Common myeloid progenitor, CD34-positive (primary cell): ENCODE measurements around the gene ZNF283.

Source experiments
- CTCF ChIA-PET: fragments of 350-600 bp; sonication (Branson Sonifier 250); formaldehyde crosslinking; loops from one replicate; lab custom pipeline; 2021; ENCODE audit warnings: antibody characterized with exemption; lab: Charles Lee
- POLR2A ChIA-PET: fragments of 350-600 bp; sonication (Branson Sonifier 250); formaldehyde crosslinking; loops from one replicate; lab custom pipeline; 2021; ENCODE audit warnings: antibody characterized with exemption; lab: Charles Lee
- DNase-seq, 3 donors: peaks; one replicate each; pipeline versions ENCODE4 v3.0.0 to v3.0.0-alpha.2; 2013
- H3K27ac ChIP-seq, 2 experiments: 1 replicate in 1 of 2; 2 replicates in 1 of 2; pipeline ENCODE4 v1.7.0; 2013; ENCODE audit warnings: inconsistent platforms in 2 of 2, low read length in 2 of 2, mild to moderate bottlenecking in 2 of 2, low read depth in 1 of 2, moderate library complexity in 1 of 2; ENCODE audit not compliant: severe bottlenecking in 2 of 2, insufficient read depth in 1 of 2, poor library complexity in 1 of 2
- H3K27me3 ChIP-seq, 5 experiments: replicated peaks in 2 of 5; 1 replicate in 3 of 5; 2 replicates in 2 of 5; pipeline versions ENCODE4 v1.6.1 to v1.7.0; 2013; ENCODE audit warnings: low read length in 4 of 5, mild to moderate bottlenecking in 2 of 5, moderate library complexity in 2 of 5, inconsistent platforms in 1 of 5; ENCODE audit not compliant: insufficient read depth in 5 of 5, control insufficient read depth in 4 of 5
- H3K36me3 ChIP-seq, 4 experiments: 1 replicate in 2 of 4; 2 replicates in 2 of 4; pipeline versions ENCODE4 v1.6.1 to v1.7.0; 2013; ENCODE audit warnings: low read length in 3 of 4, control low read depth in 1 of 4, mild to moderate bottlenecking in 1 of 4; ENCODE audit not compliant: control insufficient read depth in 4 of 4, insufficient read depth in 4 of 4
- H3K4me1 ChIP-seq, 4 experiments: 1 replicate in 3 of 4; 2 replicates in 1 of 4; pipeline versions ENCODE4 v1.6.1 to v1.7.1; 2013; ENCODE audit warnings: low read length in 3 of 4, mild to moderate bottlenecking in 3 of 4, control low read depth in 1 of 4, inconsistent platforms in 1 of 4, moderate library complexity in 1 of 4; ENCODE audit not compliant: control insufficient read depth in 4 of 4, insufficient read depth in 4 of 4; ENCODE audit errors: control extremely low read depth in 1 of 4
- H3K4me3 ChIP-seq, 7 experiments: 1 replicate in 4 of 7; 2 replicates in 3 of 7; pipeline versions ENCODE4 v1.5.1 to v1.7.0; 2013; ENCODE audit warnings: mild to moderate bottlenecking in 7 of 7, low read length in 6 of 7, moderate library complexity in 6 of 7, inconsistent platforms in 2 of 7, low read depth in 2 of 7, control low read depth in 1 of 7; ENCODE audit not compliant: insufficient read depth in 4 of 7, control insufficient read depth in 1 of 7; ENCODE audit errors: extremely low read depth in 1 of 7
- H3K9me3 ChIP-seq, 5 experiments: 1 replicate in 4 of 5; 2 replicates in 1 of 5; pipeline versions ENCODE4 v1.6.1 to v1.7.1; 2013; ENCODE audit warnings: low read length in 4 of 5, mild to moderate bottlenecking in 2 of 5, inconsistent platforms in 1 of 5, low read depth in 1 of 5, moderate library complexity in 1 of 5; ENCODE audit not compliant: control insufficient read depth in 4 of 5, insufficient read depth in 2 of 5; ENCODE audit errors: control extremely low read depth in 1 of 5
- WGBS: methylation state at CpG from one replicate; pipeline ENCODE4 v1.1.5; 2013; ENCODE audit not compliant: insufficient coverage; 5-methylcytosine and 5-hydroxymethylcytosine counted together

ZNF283 gene

DNA sequence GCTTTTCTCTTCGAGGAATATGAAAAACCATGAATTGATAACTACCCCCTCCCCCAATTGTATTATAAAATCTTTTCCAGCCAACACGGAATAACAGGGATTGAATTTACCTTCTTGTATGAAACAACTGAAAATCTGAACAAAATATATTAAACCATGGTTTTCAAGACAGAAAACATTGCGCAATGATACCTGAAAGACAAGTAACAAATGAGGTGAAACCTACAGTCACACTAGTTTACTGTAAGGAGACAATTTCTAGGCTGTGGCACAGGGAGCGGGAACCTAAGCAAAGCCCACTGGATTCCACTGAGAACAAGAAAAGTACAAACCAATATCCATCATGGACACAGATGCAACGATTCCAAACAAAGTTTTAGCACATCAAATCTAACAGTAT is 53.4 kb downstream of the ZNF283 start:
- no peak for DNase-seq
- WGBS = 100% methylated on average over 1 of the region's 5 CpGs
- Histone ChIP-seq H3K27ac (no peak overlapping the region), H3K36me3 (peaks cover 0 to 30% (median 3%) of the 10 kb centered on the region in 4 experiments), H3K4me3 (no peak overlapping the region), H3K27me3 (no peaks in the 10 kb centered on the region), H3K9me3 (peaks cover 8 to 74% (median 25%) of the 10 kb centered on the region in 5 experiments), H3K4me1 (no peaks in the 10 kb centered on the region)
- CTCF ChIA-PET = no interaction called here
- POLR2A ChIA-PET = no interaction called here

DNA sequence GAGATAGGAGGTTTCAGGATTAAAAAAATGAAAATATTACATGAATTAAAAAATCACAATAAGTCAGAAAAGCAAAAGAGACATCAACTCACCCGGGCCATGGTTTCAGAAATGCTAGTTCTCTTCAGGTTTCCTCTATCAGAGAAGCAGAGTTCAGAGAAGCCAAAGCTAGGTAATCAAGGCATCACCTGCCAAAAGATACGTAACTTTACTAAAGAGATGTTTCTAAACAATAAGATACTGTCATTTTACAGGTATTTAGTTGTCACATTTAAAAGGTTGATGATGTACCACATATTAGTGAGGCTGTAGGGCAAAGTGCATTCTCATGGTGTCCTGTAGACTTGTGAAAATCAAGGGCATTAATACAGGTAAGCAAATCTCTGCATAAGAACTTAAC is 56.7 kb downstream of the ZNF283 start, which contains the start of gene ZNF404:
ZNF404 (minus strand) TSS at position 101 of the 400 bp plus-strand sequence.
- Histone ChIP-seq H3K4me3 (no peak within 1 kb of the TSS), H3K4me1 (no peaks in the 10 kb centered on the region), H3K27me3 (no peaks in the 10 kb centered on the region), H3K9me3 (peaks cover 10 to 73% (median 23%) of the 10 kb centered on the region in 5 experiments), H3K27ac (no peak within 1 kb of the TSS), H3K36me3 (peaks cover 0 to 26% (median 2%) of the 10 kb centered on the region in 4 experiments)
- DNase-seq = no peak
- ChIA-PET CTCF (no interaction called here), POLR2A (no interaction called here)
- WGBS = 80% methylated on average over 1 of the region's 2 CpGs

- DNase-seq = no peak
- Histone ChIP-seq H3K36me3 (peaks cover 0 to 20% (median 5%) of the 10 kb centered on the region in 4 experiments), H3K27ac (no peak overlapping the region), H3K9me3 (peaks cover 14 to 67% (median 16%) of the 10 kb centered on the region in 5 experiments), H3K4me3 (peak overlapping the region in 1 of 7 experiments; percentile 16), H3K27me3 (no peaks in the 10 kb centered on the region), H3K4me1 (no peaks in the 10 kb centered on the region)
- CTCF ChIA-PET = no interaction called here
- no CpG with 5 or more reads among the region's 2 CpGs for WGBS
- POLR2A ChIA-PET = no interaction called here
Measured at GRCh38 chr19:43895727-43896308, 68.7 kb downstream of the ZNF283 start.
